ENCODE data around the gene RIC3.

DNA sequence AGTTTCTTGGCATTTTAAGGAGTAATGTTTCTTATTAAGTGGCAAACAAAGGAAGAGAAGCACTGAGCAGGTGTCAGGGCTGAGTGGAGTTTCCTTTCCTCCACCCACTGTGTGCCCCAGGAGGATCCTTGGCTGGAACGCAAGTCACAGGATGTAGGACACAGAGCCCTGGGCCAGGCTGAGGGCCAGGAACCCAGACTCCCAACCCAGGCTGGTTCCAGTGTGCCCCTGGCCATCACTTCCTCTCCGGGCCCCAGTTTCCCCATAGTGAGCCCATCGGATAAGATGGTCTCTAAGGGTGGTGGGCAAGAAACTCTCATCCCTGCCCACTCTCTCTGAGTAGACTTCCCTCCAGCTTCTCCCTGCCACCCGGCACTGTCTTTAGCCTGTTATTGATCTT is 49.6 kb upstream of the RIC3 start:
- TF ChIP-seq, protein P1, sequence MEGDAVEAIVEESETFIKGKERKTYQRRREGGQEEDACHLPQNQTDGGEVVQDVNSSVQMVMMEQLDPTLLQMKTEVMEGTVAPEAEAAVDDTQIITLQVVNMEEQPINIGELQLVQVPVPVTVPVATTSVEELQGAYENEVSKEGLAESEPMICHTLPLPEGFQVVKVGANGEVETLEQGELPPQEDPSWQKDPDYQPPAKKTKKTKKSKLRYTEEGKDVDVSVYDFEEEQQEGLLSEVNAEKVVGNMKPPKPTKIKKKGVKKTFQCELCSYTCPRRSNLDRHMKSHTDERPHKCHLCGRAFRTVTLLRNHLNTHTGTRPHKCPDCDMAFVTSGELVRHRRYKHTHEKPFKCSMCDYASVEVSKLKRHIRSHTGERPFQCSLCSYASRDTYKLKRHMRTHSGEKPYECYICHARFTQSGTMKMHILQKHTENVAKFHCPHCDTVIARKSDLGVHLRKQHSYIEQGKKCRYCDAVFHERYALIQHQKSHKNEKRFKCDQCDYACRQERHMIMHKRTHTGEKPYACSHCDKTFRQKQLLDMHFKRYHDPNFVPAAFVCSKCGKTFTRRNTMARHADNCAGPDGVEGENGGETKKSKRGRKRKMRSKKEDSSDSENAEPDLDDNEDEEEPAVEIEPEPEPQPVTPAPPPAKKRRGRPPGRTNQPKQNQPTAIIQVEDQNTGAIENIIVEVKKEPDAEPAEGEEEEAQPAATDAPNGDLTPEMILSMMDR (IDR thresholded peaks at IDR 0.05; ENCODE audit: low read length) = no peak
- no peak for TF ChIP-seq EZH2 (IDR thresholded peaks at IDR 0.05; ENCODE audit: borderline replicate concordance, low read length)

Measured in OCI-LY1 (cell line).